Transverse colon (tissue), 4 donors: Measurements from ENCODE around the gene NDUFA3.

Experiments used
- CTCF ChIP-seq, 5 experiments: fragments of 200-600 bp in 3 of 5; fragments of 450-650 bp in 2 of 5; sonication (generic) in 3 of 5; IDR thresholded peaks; 1 replicate in 2 of 5; 2 replicates in 3 of 5; pipeline ENCODE4 v1.5.1; 2016 to 2017; ENCODE audit warnings: antibody characterized with exemption in 5 of 5, inconsistent platforms in 3 of 5, mild to moderate bottlenecking in 2 of 5, moderate library complexity in 1 of 5
- POLR2A ChIP-seq: fragments of 450-650 bp; IDR thresholded peaks from one replicate; pipeline ENCODE4 v1.6.1; 2016; ENCODE audit warnings: antibody characterized with exemption, mild to moderate bottlenecking, moderate library complexity
- POLR2AphosphoS5 ChIP-seq, 3 donors: sonication (generic); formaldehyde crosslinking; IDR thresholded peaks; one replicate each; pipeline ENCODE4 v1.6.1; 2016; ENCODE audit warnings: antibody characterized with exemption in 3 of 3

- TF ChIP-seq CTCF (IDR thresholded peaks at IDR 0.05) (no peak), POLR2A (no peak), POLR2AphosphoS5 (IDR thresholded peaks at IDR 0.05) (peak in 2 of 3 donors; percentile 54 to 65)
These were observed 45.0 kb downstream of the NDUFA3 start for GRCh38 chr19:54147676-54148075.
